ENCODE measurements around the gene EYS.
"Not testable (repeated sequence)": the region's sequence is repeated elsewhere in the genome, so short reads cannot be mapped to it uniquely, and the experiment has no call there.

The EYS gene

GRCh38 chr6:63824722-63825121 is 1882.3 kb downstream of the EYS start:
- DNase-seq (ENCODE audit: low read depth in 3 of 3): no peak

- DNase-seq (ENCODE audit: low read depth in 3 of 3): no peak
Observed at GRCh38 chr6:63821442-63821841, 1885.6 kb downstream of the EYS start.

- no peak for DNase-seq (ENCODE audit: low read depth in 3 of 3)
Observed at GRCh38 chr6:63819831-63820230, 1887.2 kb downstream of the EYS start.

GRCh38 chr6:63817492-63818050 is 1889.5 kb downstream of the EYS start:
- no peak for DNase-seq (ENCODE audit: low read depth in 3 of 3)

GRCh38 chr6:63816982-63817436 is 1890.0 kb downstream of the EYS start:
- DNase-seq (ENCODE audit: low read depth in 3 of 3): no peak

GRCh38 chr6:63816401-63816981 is 1890.5 kb downstream of the EYS start:
- DNase-seq (ENCODE audit: low read depth in 3 of 3): no peak

GRCh38 chr6:63814459-63814858 is 1892.6 kb downstream of the EYS start:
- no peak for DNase-seq (ENCODE audit: low read depth in 3 of 3)

GRCh38 chr6:63813566-63814120 is 1893.4 kb downstream of the EYS start:
- no peak for DNase-seq (ENCODE audit: low read depth in 3 of 3)

GRCh38 chr6:63808576-63808975 is 1898.5 kb downstream of the EYS start:
- DNase-seq (ENCODE audit: low read depth in 3 of 3): no peak

- no peak for DNase-seq (ENCODE audit: low read depth in 3 of 3)
Observed at GRCh38 chr6:63807056-63807455, 1900.0 kb downstream of the EYS start.

GRCh38 chr6:63806573-63806913 is 1900.5 kb downstream of the EYS start:
- DNase-seq (ENCODE audit: low read depth in 3 of 3): no peak

- DNase-seq (ENCODE audit: low read depth in 3 of 3): no peak
Observed at GRCh38 chr6:63805808-63806572, 1901.0 kb downstream of the EYS start.

GRCh38 chr6:63805345-63805744 is 1901.7 kb downstream of the EYS start:
- DNase-seq (ENCODE audit: low read depth in 3 of 3): no peak

GRCh38 chr6:63804381-63804956 is 1902.6 kb downstream of the EYS start:
- no peak for DNase-seq (ENCODE audit: low read depth in 3 of 3)

- DNase-seq (ENCODE audit: low read depth in 3 of 3): no peak
Observed at GRCh38 chr6:63803371-63803770, 1903.7 kb downstream of the EYS start.

- DNase-seq (ENCODE audit: low read depth in 3 of 3): no peak
Observed at GRCh38 chr6:63802606-63803206, 1904.3 kb downstream of the EYS start.

- not testable (repeated sequence) for DNase-seq (ENCODE audit: low read depth in 3 of 3)
Observed at GRCh38 chr6:63800386-63800785, 1906.6 kb downstream of the EYS start.

GRCh38 chr6:63799813-63800212 is 1907.2 kb downstream of the EYS start:
- no peak for DNase-seq (ENCODE audit: low read depth in 3 of 3)

GRCh38 chr6:63799313-63799712 is 1907.7 kb downstream of the EYS start:
- DNase-seq (ENCODE audit: low read depth in 3 of 3): no peak

GRCh38 chr6:63798378-63798777 is 1908.6 kb downstream of the EYS start:
- DNase-seq (ENCODE audit: low read depth in 3 of 3): no peak

GRCh38 chr6:63797721-63798120 is 1909.3 kb downstream of the EYS start:
- no peak for DNase-seq (ENCODE audit: low read depth in 3 of 3)

- DNase-seq (ENCODE audit: low read depth in 3 of 3): no peak
Observed at GRCh38 chr6:63795826-63796225, 1911.2 kb downstream of the EYS start.

Measured in stimulated activated CD4-positive, alpha-beta T cell treated with anti-CD3 and anti-CD28 coated beads, TNF-alpha, amount 100 ng/mL, for 4 hours (primary cell).